CD4-positive, alpha-beta T cell (primary cell): ENCODE measurements around the gene PRDM16. TPM values are rescaled to one million over a fixed set of nuclear protein-coding genes. Genes with fewer than 3 reads are reported as not detected.

Source experiments
- ATAC-seq: fragments of 200-7000 bp; cut with Tn5 transposase; one replicate; pipeline ENCODE4 v1.10.0; 2022; ENCODE audit warnings: mild to moderate bottlenecking; ENCODE audit not compliant: poor library complexity
- CTCF ChIA-PET: fragments of 350-600 bp; sonication (Branson Sonifier 250); formaldehyde crosslinking; loops from one replicate; lab custom pipeline; 2021; ENCODE audit warnings: antibody characterized with exemption, inconsistent platforms; lab: Charles Lee
- POLR2A ChIA-PET: fragments of 350-600 bp; sonication (Branson Sonifier 250); formaldehyde crosslinking; loops from one replicate; lab custom pipeline; 2021; ENCODE audit warnings: antibody characterized with exemption, inconsistent platforms; lab: Charles Lee
- DNase-seq, 14 experiments: peaks; one replicate each; pipeline ENCODE4 v3.0.0-alpha.2; 2013 to 2020; ENCODE audit warnings: mixed read lengths in 2 of 14
- H3K27ac ChIP-seq, 2 donors: one replicate each; pipeline versions ENCODE4 v1.5.1 to v1.7.0; 2013; ENCODE audit warnings: low read length in 2 of 2, low read depth in 1 of 2, mild to moderate bottlenecking in 1 of 2
- H3K27me3 ChIP-seq, 2 experiments: 1 replicate in 1 of 2; 2 replicates in 1 of 2; pipeline versions ENCODE4 v1.6.1 to v1.7.0; 2013; ENCODE audit warnings: low read length in 2 of 2, control low read depth in 1 of 2, mild to moderate bottlenecking in 1 of 2, moderate library complexity in 1 of 2; ENCODE audit not compliant: insufficient read depth in 2 of 2, control insufficient read depth in 1 of 2
- H3K36me3 ChIP-seq: one replicate; pipeline ENCODE4 v1.6.1; 2013; ENCODE audit warnings: low read length, control low read depth; ENCODE audit not compliant: insufficient read depth
- H3K4me1 ChIP-seq: one replicate; pipeline ENCODE4 v1.6.1; 2013; ENCODE audit warnings: low read length, control low read depth; ENCODE audit not compliant: insufficient read depth
- H3K4me3 ChIP-seq: one replicate; pipeline ENCODE4 v1.5.1; 2013; ENCODE audit warnings: mild to moderate bottlenecking, low read length, moderate library complexity
- H3K9me3 ChIP-seq, 2 experiments: 1 replicate in 1 of 2; 2 replicates in 1 of 2; pipeline versions ENCODE4 v1.6.1 to v1.7.0; 2013; ENCODE audit warnings: low read length in 2 of 2, mild to moderate bottlenecking in 2 of 2, control low read depth in 1 of 2, moderate library complexity in 1 of 2; ENCODE audit not compliant: control insufficient read depth in 1 of 2, insufficient read depth in 1 of 2
- H3K27ac Mint-ChIP-seq: one replicate; pipeline ENCODE4 v1.8.0; 2020; ENCODE audit warnings: mixed read lengths
- H3K27me3 Mint-ChIP-seq: one replicate; pipeline ENCODE4 v1.8.0; 2021; ENCODE audit warnings: mixed read lengths
- H3K36me3 Mint-ChIP-seq: one replicate; pipeline ENCODE4 v1.8.0; 2021; ENCODE audit warnings: low read depth, mixed read lengths
- H3K4me1 Mint-ChIP-seq: one replicate; pipeline ENCODE4 v1.8.0; 2021; ENCODE audit warnings: low read depth, mixed read lengths
- H3K4me3 Mint-ChIP-seq: one replicate; pipeline ENCODE4 v1.8.0; 2020; ENCODE audit warnings: mild to moderate bottlenecking, mixed read lengths
- H3K9me3 Mint-ChIP-seq: one replicate; pipeline ENCODE4 v1.8.0; 2020; ENCODE audit warnings: mixed read lengths
- CTCF ChIP-seq: fragments of 200-600 bp; IDR thresholded peaks from one replicate; pipeline ENCODE4 v1.8.0; 2022; ENCODE audit warnings: antibody characterized with exemption, mild to moderate bottlenecking
- intact Hi-C, 2 experiments: fragments of 100-400 bp; cut with DNase I in 1 of 2; cut with micrococcal nuclease in 1 of 2; formaldehyde crosslinking; loops; one replicate each; pipeline versions ENCODE4 v1.15.1 to v1.9.0; 2023 to 2025; cut with DNase I, micrococcal nuclease
- total RNA-seq, 174 experiments: library from RNA in 2 of 174; stranded (reverse) in 2 of 174; gene quantifications; one replicate each; pipeline ENCODE4 v1.2.3 and lab custom pipeline; 2021 to 2026

PRDM16 gene
- total RNA-seq, 2 experiments from 2014 or later = not detected

- Histone ChIP-seq H3K27ac (no peak overlapping the region), H3K4me1 (no peaks in the 10 kb centered on the region), H3K4me3 (no peak overlapping the region), H3K36me3 (no peaks in the 10 kb centered on the region), H3K27me3 (peaks cover 0 to 8% of the 10 kb centered on the region in 2 experiments), H3K9me3 (peaks cover 7 to 50% of the 10 kb centered on the region in 2 experiments)
- H3K27me3 Mint-ChIP-seq = peaks cover 5% of the 10 kb centered on the region
- no peak for TF ChIP-seq CTCF
- no peak overlapping the region for H3K4me3 Mint-ChIP-seq
- ATAC-seq = no peak
- intact Hi-C loops = no loop called here
- CTCF ChIA-PET = no interaction called here
- POLR2A ChIA-PET = no interaction called here
- H3K36me3 Mint-ChIP-seq = no peaks in the 10 kb centered on the region
- no peak overlapping the region for H3K27ac Mint-ChIP-seq
- DNase-seq = no peak
- H3K4me1 Mint-ChIP-seq = no peaks in the 10 kb centered on the region
- no peaks in the 10 kb centered on the region for H3K9me3 Mint-ChIP-seq
These were observed 349.6 kb downstream of the PRDM16 start for GRCh38 chr1:3418600-3418999.

DNA sequence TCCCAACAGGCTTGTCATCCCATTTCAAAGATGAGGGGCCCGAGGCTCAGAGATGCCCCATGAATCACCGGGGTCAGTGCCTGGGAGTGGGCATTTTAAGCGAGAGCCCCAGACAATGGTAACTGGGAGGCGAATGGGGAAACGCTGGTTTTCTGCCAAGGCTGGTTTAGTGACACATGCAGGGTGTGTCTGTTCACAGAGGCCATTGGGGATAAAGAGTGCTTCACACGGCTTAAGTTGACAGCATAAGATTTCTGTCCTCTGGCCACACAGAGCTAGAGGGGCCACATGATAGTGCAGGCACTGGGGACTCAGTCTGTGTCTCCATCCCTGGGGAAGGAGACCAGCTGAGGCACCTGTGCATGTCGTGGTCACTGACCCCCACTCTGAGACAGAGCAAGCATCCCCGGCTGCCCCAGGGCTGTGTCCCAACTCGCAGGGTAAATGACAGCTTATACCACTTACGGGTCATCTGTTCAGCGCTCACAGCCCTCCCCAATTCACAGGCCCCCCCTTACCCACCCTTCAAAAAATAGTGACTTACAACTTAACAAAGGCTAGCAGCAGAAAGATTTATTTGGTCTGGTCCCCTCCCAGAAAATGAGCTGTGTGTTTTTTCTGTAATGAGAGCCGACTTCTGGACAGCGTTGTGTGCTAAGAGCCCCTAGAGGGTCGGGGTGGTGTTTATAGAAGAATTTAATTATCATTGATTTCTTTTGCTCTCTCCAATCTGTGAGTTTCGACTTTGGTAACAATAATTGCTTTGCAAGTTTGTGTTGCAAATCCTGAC is 350.6 kb downstream of the PRDM16 start:
- POLR2A ChIA-PET = no interaction called here
- Histone ChIP-seq H3K27me3 (peaks cover 0 to 8% of the 10 kb centered on the region in 2 experiments), H3K4me1 (peaks cover 3% of the 10 kb centered on the region), H3K4me3 (no peak overlapping the region), H3K27ac (no peak overlapping the region), H3K36me3 (no peaks in the 10 kb centered on the region), H3K9me3 (peaks cover 7 to 43% of the 10 kb centered on the region in 2 experiments)
- H3K27ac Mint-ChIP-seq = no peak overlapping the region
- ATAC-seq = no peak
- H3K9me3 Mint-ChIP-seq = no peaks in the 10 kb centered on the region
- no peaks in the 10 kb centered on the region for H3K4me1 Mint-ChIP-seq
- no peak for DNase-seq
- peaks cover 5% of the 10 kb centered on the region for H3K27me3 Mint-ChIP-seq
- CTCF ChIA-PET = interaction anchor here (0.6 kb wide), 1 partner anchor 140 kb away, joined by 4 read pairs; no protein-coding TSS in a partner anchor
- no peaks in the 10 kb centered on the region for H3K36me3 Mint-ChIP-seq
- intact Hi-C loops = loop anchor here in 1 of 2 experiments (5.0 to 10.0 kb wide), 3 partner anchors 597 to 1477 kb away; partner anchors contain the start of gene PEX10
- no peak for TF ChIP-seq CTCF
- H3K4me3 Mint-ChIP-seq = no peak overlapping the region

GRCh38 chr1:3420218-3420951 is 351.4 kb downstream of the PRDM16 start:
- H3K4me3 Mint-ChIP-seq = no peak overlapping the region
- H3K4me1 Mint-ChIP-seq = no peaks in the 10 kb centered on the region
- CTCF ChIA-PET = no interaction called here
- peaks cover 7 to 36% of the 10 kb centered on the region in 2 experiments for H3K9me3 ChIP-seq
- H3K4me3 ChIP-seq = no peak overlapping the region
- H3K27me3 ChIP-seq = peaks cover 0 to 8% of the 10 kb centered on the region in 2 experiments
- H3K36me3 ChIP-seq = no peaks in the 10 kb centered on the region
- POLR2A ChIA-PET = no interaction called here
- intact Hi-C loops = loop anchor here in 1 of 2 experiments (5.0 to 10.0 kb wide), 3 partner anchors 598 to 1478 kb away; partner anchors contain the start of gene PEX10
- H3K36me3 Mint-ChIP-seq = no peaks in the 10 kb centered on the region
- no peak for TF ChIP-seq CTCF
- peaks cover 6% of the 10 kb centered on the region for H3K4me1 ChIP-seq
- DNase-seq (no peak), ATAC-seq (no peak)
- no peak overlapping the region for H3K27ac ChIP-seq
- peaks cover 5% of the 10 kb centered on the region for H3K27me3 Mint-ChIP-seq
- H3K9me3 Mint-ChIP-seq = no peaks in the 10 kb centered on the region
- no peak overlapping the region for H3K27ac Mint-ChIP-seq
